22Rv1 (cell line): Measurements from ENCODE around the gene HECTD3.
"Not testable (repeated sequence)": the region's sequence is repeated elsewhere in the genome, so short reads cannot be mapped to it uniquely, and the experiment has no call there.

Experiments
- CTCF ChIP-seq: fragments of 450-650 bp; IDR thresholded peaks from 2 replicates; pipeline ENCODE4 v1.5.1; 2017; ENCODE audit warnings: mild to moderate bottlenecking
- ZFX ChIP-seq: fragments of 450-650 bp; IDR thresholded peaks from 2 replicates; pipeline ENCODE4 v1.6.1; 2017; ENCODE audit warnings: antibody characterized with exemption, borderline replicate concordance

GRCh38 chr1:44956077-44956476 is 55.0 kb downstream of the HECTD3 start:
- TF ChIP-seq CTCF, ZFX: not testable (repeated sequence)
